ENCODE measurements around the gene COLQ. TPM values are rescaled to one million over a fixed set of nuclear protein-coding genes. Genes with fewer than 3 reads are reported as not detected.

COLQ gene
- total RNA-seq, 1 donor from 2014 or later = 2.1 TPM

GRCh38 chr3:15522016-15522415 lies 510 bp upstream of the COLQ start:
- Mint-ChIP-seq H3K4me3 (ENCODE audit: unreplicated experiment) (no peak overlapping the region), H3K36me3 (ENCODE audit: low read depth, unreplicated experiment) (no peaks in the 10 kb centered on the region), H3K9me3 (ENCODE audit: unreplicated experiment) (no peaks in the 10 kb centered on the region), H3K4me1 (ENCODE audit: unreplicated experiment) (peaks cover 25% of the 10 kb centered on the region), H3K27ac (ENCODE audit: unreplicated experiment) (no peak overlapping the region), H3K27me3 (ENCODE audit: unreplicated experiment) (no peaks in the 10 kb centered on the region)
- no peak for DNase-seq (ENCODE audit: low spot score)
- no peak for TF ChIP-seq CTCF (IDR thresholded peaks at IDR 0.05; ENCODE audit: unreplicated experiment)

GRCh38 chr3:15520804-15521572 lies 518 bp downstream of the COLQ start:
- Mint-ChIP-seq H3K27me3 (ENCODE audit: unreplicated experiment) (peaks cover 2% of the 10 kb centered on the region), H3K9me3 (ENCODE audit: unreplicated experiment) (no peaks in the 10 kb centered on the region), H3K36me3 (ENCODE audit: low read depth, unreplicated experiment) (no peaks in the 10 kb centered on the region), H3K27ac (ENCODE audit: unreplicated experiment) (peak overlapping the region; percentile 25), H3K4me3 (ENCODE audit: unreplicated experiment) (peak overlapping the region; percentile 82), H3K4me1 (ENCODE audit: unreplicated experiment) (peaks cover 25% of the 10 kb centered on the region)
- DNase-seq (ENCODE audit: low spot score) = no peak
- TF ChIP-seq CTCF (IDR thresholded peaks at IDR 0.05; ENCODE audit: unreplicated experiment) = no peak

GRCh38 chr3:15520185-15520584 lies 1.3 kb downstream of the COLQ start:
- no peaks in the 10 kb centered on the region for H3K9me3 Mint-ChIP-seq (ENCODE audit: unreplicated experiment)
- H3K4me1 Mint-ChIP-seq (ENCODE audit: unreplicated experiment) = peaks cover 25% of the 10 kb centered on the region
- no peak overlapping the region for H3K27ac Mint-ChIP-seq (ENCODE audit: unreplicated experiment)
- no peak for TF ChIP-seq CTCF (IDR thresholded peaks at IDR 0.05; ENCODE audit: unreplicated experiment)
- no peak overlapping the region for H3K4me3 Mint-ChIP-seq (ENCODE audit: unreplicated experiment)
- H3K27me3 Mint-ChIP-seq (ENCODE audit: unreplicated experiment) = peaks cover 2% of the 10 kb centered on the region
- DNase-seq (ENCODE audit: low spot score) = no peak
- H3K36me3 Mint-ChIP-seq (ENCODE audit: low read depth, unreplicated experiment) = no peaks in the 10 kb centered on the region

- DNase-seq (ENCODE audit: low spot score) = no peak
- Mint-ChIP-seq H3K36me3 (ENCODE audit: low read depth, unreplicated experiment) (no peaks in the 10 kb centered on the region), H3K27me3 (ENCODE audit: unreplicated experiment) (peaks cover 2% of the 10 kb centered on the region), H3K4me1 (ENCODE audit: unreplicated experiment) (peaks cover 29% of the 10 kb centered on the region), H3K4me3 (ENCODE audit: unreplicated experiment) (no peak overlapping the region), H3K9me3 (ENCODE audit: unreplicated experiment) (no peaks in the 10 kb centered on the region), H3K27ac (ENCODE audit: unreplicated experiment) (no peak overlapping the region)
- no peak for TF ChIP-seq CTCF (IDR thresholded peaks at IDR 0.05; ENCODE audit: unreplicated experiment)
These were observed 2.4 kb downstream of the COLQ start for GRCh38 chr3:15519096-15519495.

GRCh38 chr3:15514663-15515340 lies 6.7 kb downstream of the COLQ start:
- TF ChIP-seq CTCF (IDR thresholded peaks at IDR 0.05; ENCODE audit: unreplicated experiment) = no peak
- DNase-seq (ENCODE audit: low spot score) = no peak
- Mint-ChIP-seq H3K9me3 (ENCODE audit: unreplicated experiment) (no peaks in the 10 kb centered on the region), H3K27ac (ENCODE audit: unreplicated experiment) (no peak overlapping the region), H3K27me3 (ENCODE audit: unreplicated experiment) (peaks cover 5% of the 10 kb centered on the region), H3K36me3 (ENCODE audit: low read depth, unreplicated experiment) (no peaks in the 10 kb centered on the region), H3K4me1 (ENCODE audit: unreplicated experiment) (peaks cover 25% of the 10 kb centered on the region), H3K4me3 (ENCODE audit: unreplicated experiment) (no peak overlapping the region)

All from endothelial cell (in vitro differentiated cells).